Panc1 (cell line): ENCODE data around the gene CLCN4. TPM values are rescaled to one million over a fixed set of nuclear protein-coding genes. Genes with fewer than 3 reads are reported as not detected.

Experiments
- ATAC-seq: fragments of 200-7000 bp; cut with Tn5 transposase; 2 replicates; pipeline ENCODE4 v1.9.1; 2020; ENCODE audit warnings: mild to moderate bottlenecking, moderate library complexity
- BruUV-seq: library from RNA; stranded (reverse); fragments of 400-500 nt; replicated peaks from 2 replicates; lab custom pipeline; 2021; lab: Mats Ljungman, UMichigan
- CTCF ChIA-PET: fragments of 300-600 bp; sonication (Branson Sonifier 250); formaldehyde crosslinking; loops from one replicate; lab custom pipeline; 2022; ENCODE audit warnings: antibody characterized with exemption; lab: Charles Lee
- POLR2A ChIA-PET: fragments of 300-600 bp; sonication (Branson Sonifier 250); formaldehyde crosslinking; loops from one replicate; lab custom pipeline; 2022; ENCODE audit warnings: antibody characterized with exemption; lab: Charles Lee
- DNase-seq: peaks from one replicate; pipeline ENCODE4 v3.0.0-alpha.2; 2010; ENCODE audit warnings: low read depth, low spot score
- H3K27ac ChIP-seq: 2 replicates; pipeline ENCODE4 v1.5.1; 2011; ENCODE audit warnings: mild to moderate bottlenecking, low read length, inconsistent platforms
- H3K27me3 ChIP-seq: fragments of 200-500 bp; sonication (Bioruptor generic); 2 replicates; pipeline ENCODE4 v1.6.0; 2014; ENCODE audit warnings: low read length, inconsistent platforms; ENCODE audit not compliant: control insufficient read depth, insufficient read depth
- H3K36me3 ChIP-seq: fragments of 200-500 bp; sonication (Bioruptor generic); 2 replicates; pipeline ENCODE4 v1.5.1; 2014; ENCODE audit warnings: inconsistent platforms, mild to moderate bottlenecking, low read length, moderate library complexity; ENCODE audit not compliant: control insufficient read depth, insufficient read depth
- H3K4me1 ChIP-seq: 2 replicates; pipeline ENCODE4 v1.5.1; 2011; ENCODE audit warnings: inconsistent platforms, mild to moderate bottlenecking, low read length, moderate library complexity; ENCODE audit not compliant: control insufficient read depth, insufficient read depth
- H3K4me3 ChIP-seq, 2 experiments: 2 replicates each; pipeline ENCODE4 v1.5.1; 2011 to 2012; ENCODE audit warnings: low read depth in 2 of 2, low read length in 2 of 2, mild to moderate bottlenecking in 2 of 2, inconsistent platforms in 1 of 2, moderate library complexity in 1 of 2
- H3K9me3 ChIP-seq: fragments of 200-500 bp; sonication (Bioruptor generic); 2 replicates; pipeline ENCODE4 v1.5.1; 2014; ENCODE audit warnings: low read depth, mild to moderate bottlenecking, inconsistent platforms, low read length, moderate library complexity; ENCODE audit not compliant: control insufficient read depth, insufficient read depth
- CTCF ChIP-seq: fragments of 450-650 bp; IDR thresholded peaks from 2 replicates; pipeline ENCODE4 v1.5.1; 2017; ENCODE audit warnings: mild to moderate bottlenecking
- POLR2AphosphoS5 ChIP-seq: IDR thresholded peaks from 2 replicates; pipeline ENCODE4 v1.6.1; 2012; ENCODE audit warnings: mild to moderate bottlenecking, low read depth, low read length, moderate library complexity
- SIN3A ChIP-seq: IDR thresholded peaks from 2 replicates; pipeline ENCODE4 v1.6.1; 2012; ENCODE audit warnings: low read depth, mild to moderate bottlenecking, low read length, moderate library complexity, borderline replicate concordance; ENCODE audit not compliant: insufficient read depth
- TCF7L2 ChIP-seq: IDR thresholded peaks from 2 replicates; pipeline ENCODE4 v1.6.1; 2011; ENCODE audit warnings: mild to moderate bottlenecking, low read depth, low read length, inconsistent platforms
- in situ Hi-C: cut with HindIII; loops from 2 replicates; pipeline ENCODE4 v1.10.0; 2016; ENCODE audit warnings: low sequenced_read_pairs, low pct_unique_long_range_greater_than_20kb
- intact Hi-C: fragments of 100-400 bp; cut with micrococcal nuclease; formaldehyde crosslinking; loops from one replicate; pipeline ENCODE4 v1.10.0; 2022; ENCODE audit not compliant: unreplicated experiment
- total RNA-seq: library from RNA; stranded (reverse); gene quantifications from one replicate; pipeline ENCODE4 v1.2.1, GENCODE V29; 2021; ENCODE audit not compliant: unreplicated experiment
- TF ChIP-seq, protein P1 (sequence below), 2 experiments: IDR thresholded peaks; 2 replicates each; pipeline ENCODE4 v1.6.1; 2011 to 2012; ENCODE audit warnings: low read depth in 2 of 2, control low read depth in 1 of 2, low read length in 1 of 2, mild to moderate bottlenecking in 1 of 2, moderate library complexity in 1 of 2; ENCODE audit not compliant: insufficient read depth in 1 of 2

The CLCN4 gene
- total RNA-seq, 1 experiment from 2014 or later, result 2.5 TPM

GRCh38 chrX:10239611-10240064, 82.9 kb downstream of the CLCN4 start:
- intact Hi-C loops (no loop called here), in situ Hi-C loops (no loop called here)
- ChIA-PET CTCF (no interaction called here), POLR2A (no interaction called here)
- no peaks in the 10 kb centered on the region for H3K9me3 ChIP-seq
- BruUV-seq, result no TSS peak
- no peak for DNase-seq
- H3K27ac ChIP-seq, result no peak overlapping the region
- H3K27me3 ChIP-seq, result no peaks in the 10 kb centered on the region
- ATAC-seq, result no peak
- H3K4me1 ChIP-seq, result no peaks in the 10 kb centered on the region
- TF ChIP-seq SIN3A (no peak), POLR2AphosphoS5 (no peak), TCF7L2 (no peak), CTCF (no peak)
- TF ChIP-seq, protein P1, sequence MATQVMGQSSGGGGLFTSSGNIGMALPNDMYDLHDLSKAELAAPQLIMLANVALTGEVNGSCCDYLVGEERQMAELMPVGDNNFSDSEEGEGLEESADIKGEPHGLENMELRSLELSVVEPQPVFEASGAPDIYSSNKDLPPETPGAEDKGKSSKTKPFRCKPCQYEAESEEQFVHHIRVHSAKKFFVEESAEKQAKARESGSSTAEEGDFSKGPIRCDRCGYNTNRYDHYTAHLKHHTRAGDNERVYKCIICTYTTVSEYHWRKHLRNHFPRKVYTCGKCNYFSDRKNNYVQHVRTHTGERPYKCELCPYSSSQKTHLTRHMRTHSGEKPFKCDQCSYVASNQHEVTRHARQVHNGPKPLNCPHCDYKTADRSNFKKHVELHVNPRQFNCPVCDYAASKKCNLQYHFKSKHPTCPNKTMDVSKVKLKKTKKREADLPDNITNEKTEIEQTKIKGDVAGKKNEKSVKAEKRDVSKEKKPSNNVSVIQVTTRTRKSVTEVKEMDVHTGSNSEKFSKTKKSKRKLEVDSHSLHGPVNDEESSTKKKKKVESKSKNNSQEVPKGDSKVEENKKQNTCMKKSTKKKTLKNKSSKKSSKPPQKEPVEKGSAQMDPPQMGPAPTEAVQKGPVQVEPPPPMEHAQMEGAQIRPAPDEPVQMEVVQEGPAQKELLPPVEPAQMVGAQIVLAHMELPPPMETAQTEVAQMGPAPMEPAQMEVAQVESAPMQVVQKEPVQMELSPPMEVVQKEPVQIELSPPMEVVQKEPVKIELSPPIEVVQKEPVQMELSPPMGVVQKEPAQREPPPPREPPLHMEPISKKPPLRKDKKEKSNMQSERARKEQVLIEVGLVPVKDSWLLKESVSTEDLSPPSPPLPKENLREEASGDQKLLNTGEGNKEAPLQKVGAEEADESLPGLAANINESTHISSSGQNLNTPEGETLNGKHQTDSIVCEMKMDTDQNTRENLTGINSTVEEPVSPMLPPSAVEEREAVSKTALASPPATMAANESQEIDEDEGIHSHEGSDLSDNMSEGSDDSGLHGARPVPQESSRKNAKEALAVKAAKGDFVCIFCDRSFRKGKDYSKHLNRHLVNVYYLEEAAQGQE (IDR thresholded peaks at IDR 0.05; ENCODE audit: insufficient read depth in 1 of 2, low read depth in 2 of 2, low read length in 1 of 2), result no peak
- H3K36me3 ChIP-seq, result no peaks in the 10 kb centered on the region
- H3K4me3 ChIP-seq, result no peak overlapping the region

DNA sequence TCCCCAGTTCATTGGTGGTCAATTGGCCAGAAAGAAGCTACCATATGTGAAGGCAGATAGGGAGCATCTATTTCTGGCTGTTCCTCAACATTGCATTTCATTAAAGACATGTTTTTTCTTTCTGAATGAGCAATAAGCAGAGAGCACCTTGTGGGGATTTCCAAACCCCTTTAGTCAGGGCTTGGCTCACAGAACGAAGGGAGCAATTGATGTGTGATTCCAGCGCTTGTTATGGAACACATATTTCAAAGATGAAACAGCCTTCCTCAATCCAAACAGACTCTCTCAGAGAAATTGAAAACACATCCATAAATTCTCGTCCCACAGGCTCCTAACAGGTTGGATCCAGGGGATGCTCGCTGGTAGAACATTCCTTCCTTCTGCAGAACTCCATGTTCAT, 84.1 kb downstream of the CLCN4 start:
- H3K27ac ChIP-seq, result no peak overlapping the region
- CTCF ChIA-PET, result no interaction called here
- DNase-seq, result no peak

More for the DNA sequence above, 84.1 kb downstream of the CLCN4 start:
- intact Hi-C loops, result no loop called here
- POLR2A ChIA-PET, result no interaction called here
- Histone ChIP-seq H3K9me3 (no peaks in the 10 kb centered on the region), H3K4me1 (no peaks in the 10 kb centered on the region), H3K36me3 (no peaks in the 10 kb centered on the region), H3K4me3 (no peak overlapping the region), H3K27me3 (no peaks in the 10 kb centered on the region)
- BruUV-seq, result no TSS peak
- TF ChIP-seq TCF7L2 (no peak), POLR2AphosphoS5 (no peak), CTCF (no peak), SIN3A (no peak)
- TF ChIP-seq, protein P1 (IDR thresholded peaks at IDR 0.05; ENCODE audit: insufficient read depth in 1 of 2, low read depth in 2 of 2, low read length in 1 of 2), result no peak
- ATAC-seq, result no peak
- in situ Hi-C loops, result no loop called here
